ENCODE results near the gene GPC3. TPM values are rescaled to one million over a fixed set of nuclear protein-coding genes. Genes with fewer than 3 reads are reported as not detected.
A peak's percentile ranks its signal among the peaks of the same experiment; 100 is the strongest.

The GPC3 gene
- total RNA-seq, 1 donor = not detected

DNA sequence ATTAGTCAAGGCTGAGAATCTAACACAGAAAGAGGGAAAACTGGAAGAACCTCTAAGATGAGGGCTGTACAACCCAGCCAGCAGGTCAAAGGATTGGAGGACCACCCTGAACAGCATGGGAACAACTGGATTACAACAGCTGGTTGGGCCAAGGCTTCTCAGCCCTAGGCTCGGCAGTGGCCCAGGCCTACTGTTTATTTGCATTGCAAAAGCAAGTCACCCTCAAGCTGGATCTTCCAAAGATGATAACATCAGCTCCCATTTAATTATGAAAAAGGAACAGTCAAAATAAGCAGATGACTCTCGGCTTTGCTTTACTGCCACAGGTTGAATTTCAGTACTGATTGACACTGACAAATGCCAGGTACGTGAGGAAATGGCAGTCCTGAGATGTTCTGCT is 61.8 kb downstream of the GPC3 start:
- TF ChIP-seq, protein P1, sequence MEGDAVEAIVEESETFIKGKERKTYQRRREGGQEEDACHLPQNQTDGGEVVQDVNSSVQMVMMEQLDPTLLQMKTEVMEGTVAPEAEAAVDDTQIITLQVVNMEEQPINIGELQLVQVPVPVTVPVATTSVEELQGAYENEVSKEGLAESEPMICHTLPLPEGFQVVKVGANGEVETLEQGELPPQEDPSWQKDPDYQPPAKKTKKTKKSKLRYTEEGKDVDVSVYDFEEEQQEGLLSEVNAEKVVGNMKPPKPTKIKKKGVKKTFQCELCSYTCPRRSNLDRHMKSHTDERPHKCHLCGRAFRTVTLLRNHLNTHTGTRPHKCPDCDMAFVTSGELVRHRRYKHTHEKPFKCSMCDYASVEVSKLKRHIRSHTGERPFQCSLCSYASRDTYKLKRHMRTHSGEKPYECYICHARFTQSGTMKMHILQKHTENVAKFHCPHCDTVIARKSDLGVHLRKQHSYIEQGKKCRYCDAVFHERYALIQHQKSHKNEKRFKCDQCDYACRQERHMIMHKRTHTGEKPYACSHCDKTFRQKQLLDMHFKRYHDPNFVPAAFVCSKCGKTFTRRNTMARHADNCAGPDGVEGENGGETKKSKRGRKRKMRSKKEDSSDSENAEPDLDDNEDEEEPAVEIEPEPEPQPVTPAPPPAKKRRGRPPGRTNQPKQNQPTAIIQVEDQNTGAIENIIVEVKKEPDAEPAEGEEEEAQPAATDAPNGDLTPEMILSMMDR (IDR thresholded peaks at IDR 0.05; ENCODE audit: insufficient read depth, low read length) = no peak
- no peak for DNase-seq (ENCODE audit: low read depth)

DNA sequence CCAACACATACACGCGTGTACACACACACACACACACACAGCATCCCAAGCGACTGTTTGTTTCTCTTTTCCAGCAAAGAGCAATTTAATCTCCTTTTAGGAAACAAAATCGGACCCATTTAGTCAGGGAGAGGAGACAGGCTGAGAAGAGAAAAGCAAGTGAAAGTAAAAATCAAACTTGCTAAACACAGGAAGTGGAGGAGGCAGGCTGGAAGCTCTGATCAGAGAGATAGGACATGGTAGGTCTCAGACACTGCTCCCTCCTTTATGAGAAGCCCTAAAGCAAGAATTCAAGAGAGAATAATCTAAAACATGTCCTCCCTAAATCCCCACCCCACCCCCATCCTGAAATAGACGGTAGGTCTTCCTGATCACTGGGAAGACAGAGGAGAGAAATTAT is 62.3 kb downstream of the GPC3 start:
- H3K4me3 ChIP-seq (ENCODE audit: low read depth, low read length) = no peak overlapping the region
- TF ChIP-seq, protein P1 (IDR thresholded peaks at IDR 0.05; ENCODE audit: insufficient read depth, low read length) = no peak
- DNase-seq (ENCODE audit: low read depth) = no peak

More for the DNA sequence above, 61.8 kb downstream of the GPC3 start:
- H3K4me3 ChIP-seq (ENCODE audit: low read depth, low read length) = no peak overlapping the region

DNA sequence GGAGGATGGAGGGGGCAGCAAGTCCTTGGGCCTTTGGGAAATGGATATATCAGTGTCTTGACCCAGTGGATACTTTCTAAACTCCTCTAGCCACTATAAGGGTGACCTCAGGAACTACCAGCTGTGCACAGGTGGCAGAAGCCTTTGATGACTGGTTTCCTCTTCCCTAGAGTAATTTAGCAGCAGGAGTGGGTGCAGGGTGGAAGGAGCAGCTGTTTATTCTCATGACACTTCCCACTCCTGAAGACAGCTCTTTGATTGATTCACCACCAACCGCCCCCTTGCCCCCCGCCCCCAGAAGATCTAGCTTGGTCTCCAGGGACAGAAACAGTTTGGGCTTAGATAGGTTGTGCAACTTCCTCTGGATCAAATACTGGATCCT is 63.0 kb downstream of the GPC3 start:
- DNase-seq (ENCODE audit: low read depth) = no peak
- H3K4me3 ChIP-seq (ENCODE audit: low read depth, low read length) = no peak overlapping the region
- TF ChIP-seq, protein P1 (IDR thresholded peaks at IDR 0.05; ENCODE audit: insufficient read depth, low read length) = no peak

DNA sequence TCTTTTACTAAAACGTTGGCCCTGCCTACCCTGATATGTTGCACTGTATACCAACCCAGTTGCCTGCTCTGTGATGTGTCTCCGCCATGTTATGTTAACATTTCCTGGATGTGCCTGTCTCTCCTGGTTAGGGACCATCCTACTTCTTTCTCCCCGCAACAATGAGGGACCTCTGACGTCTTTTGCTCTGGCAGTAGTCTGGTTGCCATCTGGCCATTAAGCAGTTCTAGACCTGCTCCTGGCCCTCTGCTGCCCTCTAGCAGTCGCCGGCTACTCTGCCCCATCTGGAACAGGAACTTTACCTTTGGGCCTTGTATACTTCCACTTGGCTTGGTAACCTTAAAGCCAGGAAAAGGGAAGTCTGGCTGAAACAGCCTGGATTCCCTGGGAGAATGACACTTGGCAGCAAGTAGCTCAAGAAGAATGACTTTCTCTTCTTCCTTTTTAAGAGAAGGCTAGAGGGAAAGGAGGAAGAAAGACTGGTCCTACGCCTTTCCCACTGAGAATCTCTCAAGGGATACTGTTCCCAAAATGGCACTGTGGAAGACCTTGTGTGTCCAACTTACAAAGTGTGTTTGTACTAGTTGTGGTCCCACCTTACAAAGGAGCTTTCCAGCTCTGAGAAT is 63.5 kb downstream of the GPC3 start:
- TF ChIP-seq, protein P1 (IDR thresholded peaks at IDR 0.05; ENCODE audit: insufficient read depth, low read length) = peak; percentile 32
- no peak overlapping the region for H3K4me3 ChIP-seq (ENCODE audit: low read depth, low read length)
- DNase-seq (ENCODE audit: low read depth) = peak; percentile 1

DNA sequence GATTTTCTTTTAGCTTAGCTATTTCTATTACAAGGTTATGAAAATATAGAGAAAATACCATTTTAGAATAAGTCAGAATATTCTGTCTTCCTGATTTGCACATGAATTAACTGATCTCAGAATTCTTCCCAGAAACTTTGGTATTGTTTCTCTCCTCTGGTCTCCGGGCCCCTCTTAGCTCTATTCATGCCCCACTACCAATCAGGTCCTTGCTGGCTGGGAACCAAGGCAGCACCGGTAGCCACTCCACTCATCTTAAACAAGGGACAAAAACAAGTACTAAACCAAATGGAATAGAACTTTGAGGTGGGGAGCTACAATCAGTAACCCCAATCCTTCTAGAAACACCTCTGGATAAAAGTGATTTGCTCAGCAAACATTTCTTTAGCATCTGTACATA is 64.3 kb downstream of the GPC3 start:
- no peak overlapping the region for H3K4me3 ChIP-seq (ENCODE audit: low read depth, low read length)
- DNase-seq (ENCODE audit: low read depth) = no peak
- TF ChIP-seq, protein P1 (IDR thresholded peaks at IDR 0.05; ENCODE audit: insufficient read depth, low read length) = no peak

DNA sequence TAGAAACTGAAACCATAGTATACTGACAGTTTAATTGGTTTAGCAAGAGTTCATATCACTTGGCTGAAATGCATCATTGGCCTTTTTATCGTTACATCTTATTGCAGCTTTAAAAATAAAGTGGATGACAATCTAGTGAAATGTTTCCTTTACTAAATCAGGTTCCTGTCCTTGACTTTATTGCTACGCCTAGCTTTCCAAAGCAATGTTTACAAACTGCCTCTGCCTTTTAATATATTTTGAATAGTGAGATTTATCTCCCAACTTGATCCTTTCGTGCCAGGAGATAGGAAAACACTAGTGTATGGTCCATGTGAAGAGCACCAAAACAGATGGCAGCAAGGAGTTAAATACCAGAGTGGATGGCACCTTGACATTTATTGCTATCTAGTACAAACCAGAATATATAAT is 67.0 kb downstream of the GPC3 start:
- no peak for DNase-seq (ENCODE audit: low read depth)
- TF ChIP-seq, protein P1 (IDR thresholded peaks at IDR 0.05; ENCODE audit: insufficient read depth, low read length) = no peak
- H3K4me3 ChIP-seq (ENCODE audit: low read depth, low read length) = no peak overlapping the region

Data from fibroblast of the aortic adventitia (primary cell).